Transverse colon (tissue), 4 donors: ENCODE data around the gene PRKCA. TPM values are rescaled to one million over a fixed set of nuclear protein-coding genes. Genes with fewer than 3 reads are reported as not detected.

Source experiments
- DNase-seq: peaks from one replicate; pipeline ENCODE4 v3.0.0-alpha.2; 2019
- H3K27ac ChIP-seq, 4 donors: fragments of 200-600 bp; sonication (generic); 2 replicates each; pipeline ENCODE4 v1.5.1; 2016 to 2018; ENCODE audit warnings: inconsistent platforms in 4 of 4
- H3K27me3 ChIP-seq: fragments of 200-600 bp; sonication (generic); 2 replicates; pipeline ENCODE4 v1.5.1; 2017; ENCODE audit warnings: inconsistent platforms
- H3K36me3 ChIP-seq, 4 donors: fragments of 200-600 bp; sonication (generic); 2 replicates each; pipeline ENCODE4 v1.5.1; 2017 to 2019; ENCODE audit warnings: inconsistent platforms in 4 of 4
- H3K4me1 ChIP-seq, 4 donors: fragments of 200-600 bp; sonication (generic); 2 replicates each; pipeline ENCODE4 v1.5.1; 2017 to 2020; ENCODE audit warnings: inconsistent platforms in 4 of 4
- H3K4me3 ChIP-seq, 4 donors: fragments of 200-600 bp; sonication (generic); 1 replicate in 1 of 4; 2 replicates in 3 of 4; pipeline versions ENCODE4 v1.5.1 to v1.6.1; 2017 to 2019; ENCODE audit warnings: inconsistent platforms in 4 of 4
- H3K9me3 ChIP-seq, 2 donors: fragments of 200-600 bp; sonication (generic); 2 replicates each; pipeline ENCODE4 v1.5.1; 2017 to 2019; ENCODE audit warnings: inconsistent platforms in 2 of 2
- CTCF ChIP-seq, 5 experiments: fragments of 200-600 bp in 3 of 5; fragments of 450-650 bp in 2 of 5; sonication (generic) in 3 of 5; IDR thresholded peaks; 1 replicate in 2 of 5; 2 replicates in 3 of 5; pipeline ENCODE4 v1.5.1; 2016 to 2017; ENCODE audit warnings: antibody characterized with exemption in 5 of 5, inconsistent platforms in 3 of 5, mild to moderate bottlenecking in 2 of 5, moderate library complexity in 1 of 5
- EP300 ChIP-seq: sonication (generic); formaldehyde crosslinking; IDR thresholded peaks from one replicate; pipeline ENCODE4 v1.6.1; 2017; ENCODE audit warnings: antibody characterized with exemption, low read depth
- POLR2A ChIP-seq: fragments of 450-650 bp; IDR thresholded peaks from one replicate; pipeline ENCODE4 v1.6.1; 2016; ENCODE audit warnings: antibody characterized with exemption, mild to moderate bottlenecking, moderate library complexity
- POLR2AphosphoS5 ChIP-seq, 3 donors: sonication (generic); formaldehyde crosslinking; IDR thresholded peaks; one replicate each; pipeline ENCODE4 v1.6.1; 2016; ENCODE audit warnings: antibody characterized with exemption in 3 of 3
- WGBS, 2 donors: methylation state at CpG; one replicate each; pipeline ENCODE4 v1.1.5; 2018; ENCODE audit warnings: low coverage in 1 of 2; 5-methylcytosine and 5-hydroxymethylcytosine counted together
- in situ Hi-C, 4 donors: fragments of 200-750 bp; cut with MboI; loops; one replicate each; pipeline versions ENCODE4 v1.15.0 to v1.15.1; 2017; ENCODE audit warnings: low sequenced_read_pairs in 3 of 4, low pct_ligation_motif_present in 1 of 4, low pct_unique_long_range_greater_than_20kb in 1 of 4
- intact Hi-C: fragments of 100-400 bp; cut with DNase I; formaldehyde crosslinking; loops from one replicate; pipeline ENCODE4 v1.15.1; 2023; ENCODE audit warnings: low total_unique reads
- total RNA-seq, 4 donors: library from RNA; depleted of rRNA; stranded (reverse); fragments of >200 nt; gene quantifications; one replicate each; pipeline ENCODE4 v1.1.0, GENCODE V29; 2016

PRKCA gene
- total RNA-seq, 4 donors from 2014 or later, result 16.1 to 49.7 (median 31.7) TPM

GRCh38 chr17:66459811-66460270, 157.4 kb downstream of the PRKCA start:
- peaks cover 0 to 33% (median 27%) of the 10 kb centered on the region in 4 donors for H3K4me1 ChIP-seq
- peak overlapping the region; percentile 55 to 68 (median 62) for H3K27ac ChIP-seq
- H3K36me3 ChIP-seq, result no peaks in the 10 kb centered on the region
- no peaks in the 10 kb centered on the region for H3K27me3 ChIP-seq
- TF ChIP-seq CTCF (IDR thresholded peaks at IDR 0.05), result no peak
- TF ChIP-seq POLR2AphosphoS5 (IDR thresholded peaks at IDR 0.05), result peak; percentile 66 to 73 (median 73)
- no peak for TF ChIP-seq EP300
- TF ChIP-seq POLR2A, result no peak
- in situ Hi-C loops (no loop called here), intact Hi-C loops (no loop called here)
- H3K9me3 ChIP-seq, result no peaks in the 10 kb centered on the region
- DNase-seq, result peak; percentile 44
- 62 to 81% methylated on average over 7 of the region's 7 CpGs for WGBS, 2 donors
- no peak overlapping the region for H3K4me3 ChIP-seq

DNA sequence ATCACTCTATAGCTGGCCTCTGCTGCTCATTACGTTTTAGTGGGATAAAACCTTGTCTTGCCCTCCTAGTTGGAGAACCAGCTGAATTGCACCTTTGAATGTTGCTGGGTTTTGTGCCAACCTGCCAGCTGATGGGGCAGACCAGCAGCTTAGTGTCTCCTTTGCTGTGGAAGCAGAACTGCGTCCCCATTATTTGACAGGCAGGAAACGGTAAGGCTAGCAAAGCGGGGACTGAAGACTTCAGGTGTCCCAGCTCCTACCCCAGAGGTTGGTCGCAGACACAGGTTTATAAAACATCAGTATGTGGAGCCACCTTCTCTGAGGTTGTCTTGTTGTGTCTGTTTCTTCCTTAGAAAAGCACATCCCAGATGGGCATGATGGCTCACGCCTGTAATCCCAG, 158.1 kb downstream of the PRKCA start:
- Histone ChIP-seq H3K4me3 (no peak overlapping the region), H3K4me1 (peaks cover 0 to 40% (median 29%) of the 10 kb centered on the region in 4 donors), H3K9me3 (no peaks in the 10 kb centered on the region), H3K27ac (peak overlapping the region; percentile 40 to 61 (median 57)), H3K27me3 (no peaks in the 10 kb centered on the region), H3K36me3 (no peaks in the 10 kb centered on the region)
- WGBS, 2 donors, result 67 to 94% methylated on average over 2 to 6 of the region's 6 CpGs
- TF ChIP-seq POLR2A (no peak), CTCF (IDR thresholded peaks at IDR 0.05) (no peak), POLR2AphosphoS5 (IDR thresholded peaks at IDR 0.05) (no peak), EP300 (no peak)
- intact Hi-C loops (no loop called here), in situ Hi-C loops (no loop called here)
- no peak for DNase-seq

DNA sequence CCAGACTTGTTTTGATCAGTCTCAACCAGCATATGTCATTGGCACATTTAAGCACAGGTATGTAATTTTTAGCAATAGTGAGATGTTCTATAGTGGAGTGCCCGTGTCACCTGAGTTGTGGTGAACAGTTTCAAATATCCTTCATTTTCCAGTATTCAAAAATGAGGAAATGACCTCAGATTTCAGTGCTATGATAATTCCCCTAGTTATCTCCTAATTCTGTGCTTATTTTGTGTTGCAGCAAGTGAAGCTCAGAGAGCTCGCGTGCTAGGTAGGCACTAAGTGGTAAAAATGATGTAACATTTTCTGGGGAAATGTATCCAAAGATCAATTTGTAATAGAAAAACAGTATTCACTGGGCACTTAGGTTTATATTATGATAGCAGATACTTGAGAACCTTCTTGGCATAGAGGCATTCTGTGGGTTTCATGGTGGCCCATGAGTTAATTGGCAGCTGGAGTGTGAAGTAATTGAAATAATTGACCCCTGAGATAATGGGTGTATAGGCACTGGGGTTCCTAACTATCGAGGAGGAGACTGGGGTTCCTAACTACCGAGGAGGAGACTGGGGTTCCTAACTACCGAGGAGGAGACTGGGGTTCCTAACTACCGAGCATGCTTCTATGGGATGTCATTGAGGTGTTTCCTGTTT, 159.1 kb downstream of the PRKCA start:
- Histone ChIP-seq H3K9me3 (no peaks in the 10 kb centered on the region), H3K4me3 (no peak overlapping the region), H3K27me3 (no peaks in the 10 kb centered on the region), H3K36me3 (no peaks in the 10 kb centered on the region), H3K27ac (peak overlapping the region; percentile 62 to 81 (median 74)), H3K4me1 (peaks cover 3 to 49% (median 34%) of the 10 kb centered on the region in 4 donors)
- intact Hi-C loops, result no loop called here
- 64 to 86% methylated on average over 3 to 7 of the region's 7 CpGs for WGBS, 2 donors
- TF ChIP-seq POLR2A (no peak), CTCF (IDR thresholded peaks at IDR 0.05) (no peak), EP300 (no peak), POLR2AphosphoS5 (IDR thresholded peaks at IDR 0.05) (no peak)
- in situ Hi-C loops, result no loop called here
- DNase-seq, result no peak

DNA sequence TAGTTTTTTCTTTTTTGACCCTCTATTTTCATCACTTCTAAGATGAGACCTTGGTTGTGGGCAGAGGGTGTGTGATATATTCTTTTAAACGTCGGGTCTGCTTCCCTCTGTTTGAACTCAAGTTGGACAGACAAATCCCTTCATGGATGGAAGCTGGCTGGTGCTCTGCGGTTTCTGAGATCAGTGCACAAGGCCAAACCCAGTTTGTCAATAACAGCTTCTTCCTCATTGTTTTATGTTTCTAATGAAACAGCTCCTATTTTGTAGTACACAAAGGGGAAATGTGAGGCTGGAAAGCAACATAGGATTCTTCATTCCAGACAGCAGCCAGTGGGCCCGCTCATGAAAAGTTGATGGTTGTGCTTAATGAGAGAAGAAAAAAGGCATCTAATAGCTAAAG, 159.6 kb downstream of the PRKCA start:
- peak overlapping the region; percentile 62 to 81 (median 74) for H3K27ac ChIP-seq
- peak in 1 of 3 donors; percentile 42 for TF ChIP-seq POLR2AphosphoS5 (IDR thresholded peaks at IDR 0.05)
- no peak for TF ChIP-seq POLR2A
- no peak for TF ChIP-seq EP300
- 25 to 35% methylated on average over 3 to 4 of the region's 4 CpGs for WGBS, 2 donors
- in situ Hi-C loops (no loop called here), intact Hi-C loops (no loop called here)
- H3K4me1 ChIP-seq, result peaks cover 8 to 52% (median 36%) of the 10 kb centered on the region in 4 donors
- DNase-seq, result peak; percentile 50
- no peaks in the 10 kb centered on the region for H3K27me3 ChIP-seq
- no peak overlapping the region for H3K4me3 ChIP-seq
- H3K9me3 ChIP-seq, result no peaks in the 10 kb centered on the region
- H3K36me3 ChIP-seq, result no peaks in the 10 kb centered on the region
